Right lung (tissue), 5 donors: Measurements from ENCODE around the gene STX18. TPM values are rescaled to one million over a fixed set of nuclear protein-coding genes. Genes with fewer than 3 reads are reported as not detected.
"Not testable (repeated sequence)": the region's sequence is repeated elsewhere in the genome, so short reads cannot be mapped to it uniquely, and the experiment has no call there.

Experiments
- DNase-seq, 2 donors: peaks; one replicate each; pipeline ENCODE4 v3.0.0-alpha.2; 2013
- polyA plus RNA-seq, 5 donors: library from polyadenylated mRNA; unstranded; fragments of 120-200 nt; gene quantifications; one replicate each; pipeline versions ENCODE4 v1.2.1 to v1.2.3, GENCODE V29; 2013; ENCODE audit warnings: inconsistent platforms in 1 of 5, low replicate concordance in 1 of 5; ENCODE audit not compliant: insufficient read length in 5 of 5, insufficient read depth in 1 of 5

STX18 gene
- polyA plus RNA-seq, 5 donors, result 47.2 to 64.9 (median 59.7) TPM

DNA sequence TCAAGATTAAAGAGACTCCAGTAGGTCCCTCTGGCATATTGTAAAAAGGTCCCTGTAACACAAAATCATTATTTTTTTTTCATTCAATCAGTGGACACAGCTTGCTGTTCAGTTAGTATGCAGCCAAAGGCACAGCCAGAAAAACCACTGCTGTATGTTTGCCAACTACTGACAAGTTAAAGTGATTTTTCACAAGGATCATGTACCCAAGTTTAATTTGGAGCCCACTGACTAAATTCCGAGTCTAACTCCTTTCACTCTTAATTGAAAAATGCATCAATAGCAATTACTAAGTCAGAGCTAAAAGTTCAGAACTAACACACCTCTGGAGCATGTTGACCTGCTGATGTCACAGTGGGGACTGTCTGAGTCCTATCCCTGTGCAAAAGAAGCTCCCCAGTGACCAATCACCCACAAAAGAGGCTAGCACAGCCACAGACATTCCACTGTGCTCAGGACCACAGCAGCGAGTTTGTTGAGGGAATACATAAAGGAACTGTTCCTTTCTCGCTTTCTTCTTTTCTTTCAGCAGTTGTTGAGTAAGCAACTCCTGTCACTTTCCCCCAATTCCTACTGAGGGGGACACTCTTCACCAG, 60.4 kb downstream of the STX18 start:
- DNase-seq, result no peak

DNA sequence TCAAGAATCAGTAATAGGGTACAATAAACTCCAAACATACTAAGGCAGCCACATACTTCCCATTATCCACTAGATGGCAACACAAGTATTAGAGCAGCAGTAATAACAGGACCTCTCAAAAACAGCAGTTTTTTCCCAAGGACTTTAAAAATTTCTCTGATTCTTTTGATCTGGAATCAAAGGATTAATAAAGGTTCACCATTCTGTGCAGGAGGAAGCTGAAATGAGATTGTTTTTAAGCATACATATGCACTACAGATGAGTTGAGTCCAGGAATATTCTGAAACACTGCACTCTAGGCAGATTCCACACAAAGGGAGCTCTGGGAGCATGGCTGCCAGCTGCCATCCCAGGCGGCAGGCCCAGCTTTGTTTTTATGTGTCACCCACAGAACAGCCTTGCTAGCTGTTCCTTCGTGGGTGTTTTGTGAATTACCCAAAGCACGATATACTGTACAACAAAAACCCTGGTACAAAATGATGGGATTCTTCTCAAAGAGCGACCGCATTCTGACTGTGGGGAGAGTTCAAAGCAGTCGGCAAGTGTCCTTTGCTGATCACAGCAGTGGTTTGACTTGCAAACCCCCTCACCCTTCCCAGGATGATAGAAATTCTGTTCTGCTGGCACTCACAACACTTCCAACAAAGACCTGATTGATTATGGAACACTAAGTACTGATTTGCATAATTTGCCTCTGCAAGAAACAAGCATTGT, 61.0 kb downstream of the STX18 start:
- no peak for DNase-seq

- no peak for DNase-seq
Measured at GRCh38 chr4:4480205-4480604, 61.6 kb downstream of the STX18 start.

DNA sequence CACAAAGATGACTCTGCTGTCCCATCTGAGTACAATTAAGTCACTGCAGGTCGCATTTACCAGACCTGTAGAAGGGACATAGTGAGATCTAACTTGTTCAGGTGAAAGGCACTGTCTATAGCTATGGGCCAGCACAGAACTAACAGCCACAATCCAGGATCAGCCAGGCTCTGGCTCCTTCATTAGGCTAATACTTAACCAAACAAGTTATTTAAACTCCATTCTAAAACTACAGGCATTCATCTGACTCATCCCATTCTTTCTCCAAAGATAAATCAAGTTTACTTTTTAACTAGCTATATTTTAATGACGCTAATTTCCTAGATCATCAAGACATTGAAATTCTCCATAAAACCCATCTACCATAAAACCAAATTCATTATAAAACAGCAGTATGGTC, 62.5 kb downstream of the STX18 start:
- DNase-seq, result no peak

GRCh38 chr4:4477796-4478195, 64.1 kb downstream of the STX18 start:
- DNase-seq, result no peak

GRCh38 chr4:4477391-4477790, 64.5 kb downstream of the STX18 start:
- DNase-seq, result no peak

DNA sequence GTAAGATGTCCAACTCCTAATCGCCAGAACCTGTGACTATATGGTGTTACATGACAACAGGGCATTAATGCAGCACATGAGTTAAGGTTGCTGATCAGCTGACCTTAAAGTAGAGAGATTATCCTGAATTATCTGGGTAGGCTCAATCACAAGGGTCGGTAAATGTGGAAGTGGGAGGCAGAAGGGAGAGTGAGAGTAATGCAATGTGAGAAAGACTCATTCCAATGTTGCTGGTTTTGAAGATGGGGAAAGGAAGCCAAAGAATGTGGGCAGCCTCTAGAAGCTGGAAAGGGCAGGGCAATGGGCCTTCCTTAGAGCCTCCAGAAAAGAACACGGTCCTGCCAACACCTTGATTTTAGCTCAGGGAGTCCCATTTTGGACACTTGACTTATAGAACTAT, 67.4 kb downstream of the STX18 start:
- DNase-seq, result no peak

GRCh38 chr4:4472344-4472958, 69.4 kb downstream of the STX18 start:
- DNase-seq, result no peak

DNA sequence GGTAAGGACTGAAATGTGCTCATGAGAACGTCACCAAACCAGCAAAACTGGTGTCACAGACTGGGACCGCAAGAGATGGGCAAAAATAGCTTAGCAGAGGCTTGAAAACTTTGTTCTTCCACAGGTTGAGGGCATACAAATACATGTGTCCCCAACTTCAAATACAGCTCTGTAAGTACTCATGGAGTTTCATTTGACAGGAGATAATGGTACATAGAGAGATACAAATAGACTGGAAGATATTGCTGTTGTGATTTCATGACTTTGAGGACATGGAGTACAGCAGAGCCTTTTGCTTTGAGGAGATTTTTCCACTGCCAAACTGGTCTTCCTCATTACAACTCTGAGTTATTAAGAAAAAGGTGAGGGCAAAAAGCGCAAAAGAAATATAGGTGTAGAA, 70.7 kb downstream of the STX18 start:
- DNase-seq, result no peak

DNA sequence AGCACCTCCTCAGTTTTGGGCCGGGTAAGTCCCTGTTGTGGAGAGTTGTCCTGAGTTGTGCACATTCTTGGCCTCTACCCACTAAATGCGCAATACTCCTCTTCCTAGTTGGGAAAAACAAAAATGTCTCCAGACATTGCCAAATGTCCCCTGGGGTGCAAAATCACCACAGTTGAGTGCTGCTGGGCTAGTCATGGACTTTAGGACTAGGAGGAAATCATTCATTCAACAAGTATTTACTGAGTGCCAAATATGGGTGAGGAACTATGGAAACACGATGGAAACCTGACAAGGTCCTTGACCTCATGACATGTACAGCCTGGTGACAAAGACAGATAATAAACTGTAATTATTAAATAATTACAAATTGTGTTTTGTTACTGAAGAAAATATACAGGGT, 71.6 kb downstream of the STX18 start:
- DNase-seq, result no peak

DNA sequence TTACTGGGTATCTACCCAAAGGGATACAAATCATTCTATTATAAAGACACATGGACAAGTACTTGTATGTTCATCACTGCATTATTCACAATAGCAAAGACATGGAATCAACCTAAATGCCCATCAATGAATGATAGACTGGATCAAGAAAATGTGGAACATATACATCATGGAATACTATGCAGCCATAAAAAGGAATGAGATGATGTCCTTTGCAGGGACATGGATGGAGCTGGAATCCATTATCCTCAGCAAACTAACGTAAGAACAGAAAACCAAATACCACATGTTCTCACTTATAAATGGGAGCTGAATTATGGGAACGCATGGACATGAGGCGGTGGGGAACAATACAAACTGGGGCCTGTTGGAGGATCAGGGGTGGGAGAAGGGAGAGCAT, 76.6 kb downstream of the STX18 start:
- not testable (repeated sequence) for DNase-seq

DNA sequence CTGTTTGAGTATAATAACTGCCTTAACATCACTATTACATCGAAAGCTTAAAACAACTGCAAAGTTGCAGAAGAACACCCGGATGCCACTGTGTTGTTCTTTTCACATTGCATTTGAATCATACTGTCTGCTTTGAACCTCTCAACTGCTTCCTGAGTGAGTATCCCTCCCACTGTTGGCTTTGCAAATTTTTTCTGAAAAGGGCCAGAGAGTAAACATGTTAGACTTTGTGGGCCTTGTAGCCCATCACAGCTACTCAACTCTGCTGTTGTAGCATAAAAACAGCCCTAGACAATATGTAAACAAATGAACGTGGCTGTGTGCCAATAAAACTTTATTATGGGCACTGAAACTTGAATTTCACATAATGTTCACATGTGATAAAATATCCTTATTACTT, 78.9 kb downstream of the STX18 start:
- peak; percentile 24 to 42 for DNase-seq

- no peak for DNase-seq
Measured at GRCh38 chr4:4461850-4462249, 80.0 kb downstream of the STX18 start.

DNA sequence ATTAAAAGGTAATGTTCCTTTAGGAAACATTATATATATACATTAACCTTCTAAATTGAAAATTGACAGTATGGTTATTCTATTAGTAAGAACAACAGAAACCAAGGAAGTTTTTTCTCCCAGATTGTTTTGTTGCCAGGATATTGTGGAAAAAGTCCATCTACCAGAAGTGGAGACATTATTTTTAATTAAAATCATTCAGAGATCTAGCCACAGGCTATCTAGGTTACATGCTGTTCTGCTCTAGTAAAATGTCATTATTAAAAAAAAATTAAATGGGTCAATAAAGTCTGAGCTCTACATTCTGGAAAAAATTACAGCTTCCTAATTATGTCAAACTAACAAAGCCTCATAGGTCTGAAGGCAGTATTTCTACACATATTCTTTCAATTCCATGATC, 80.7 kb downstream of the STX18 start:
- DNase-seq, result no peak

DNA sequence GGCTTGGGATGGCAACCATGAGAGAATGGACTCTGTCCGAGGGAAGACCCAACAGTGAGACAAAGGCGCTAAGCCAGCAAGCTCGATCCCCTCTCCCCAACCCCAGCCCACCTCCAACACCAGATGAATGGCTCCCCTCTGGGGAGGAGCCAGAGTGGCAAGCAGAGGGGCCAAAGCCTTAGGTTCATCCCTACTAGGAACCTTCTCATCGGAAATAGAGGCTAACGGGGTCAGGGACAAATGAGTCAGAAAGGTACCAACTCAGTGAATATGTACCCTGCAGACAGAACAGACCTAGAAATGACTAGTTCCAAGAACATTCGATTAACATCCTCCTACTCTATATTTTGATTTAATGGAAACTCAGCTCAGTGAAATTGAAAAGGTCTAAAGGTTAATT, 81.1 kb downstream of the STX18 start:
- no peak for DNase-seq

- DNase-seq, result no peak
Measured at GRCh38 chr4:4459181-4459580, 82.7 kb downstream of the STX18 start.

GRCh38 chr4:4457803-4458553, 83.9 kb downstream of the STX18 start:
- no peak for DNase-seq

DNA sequence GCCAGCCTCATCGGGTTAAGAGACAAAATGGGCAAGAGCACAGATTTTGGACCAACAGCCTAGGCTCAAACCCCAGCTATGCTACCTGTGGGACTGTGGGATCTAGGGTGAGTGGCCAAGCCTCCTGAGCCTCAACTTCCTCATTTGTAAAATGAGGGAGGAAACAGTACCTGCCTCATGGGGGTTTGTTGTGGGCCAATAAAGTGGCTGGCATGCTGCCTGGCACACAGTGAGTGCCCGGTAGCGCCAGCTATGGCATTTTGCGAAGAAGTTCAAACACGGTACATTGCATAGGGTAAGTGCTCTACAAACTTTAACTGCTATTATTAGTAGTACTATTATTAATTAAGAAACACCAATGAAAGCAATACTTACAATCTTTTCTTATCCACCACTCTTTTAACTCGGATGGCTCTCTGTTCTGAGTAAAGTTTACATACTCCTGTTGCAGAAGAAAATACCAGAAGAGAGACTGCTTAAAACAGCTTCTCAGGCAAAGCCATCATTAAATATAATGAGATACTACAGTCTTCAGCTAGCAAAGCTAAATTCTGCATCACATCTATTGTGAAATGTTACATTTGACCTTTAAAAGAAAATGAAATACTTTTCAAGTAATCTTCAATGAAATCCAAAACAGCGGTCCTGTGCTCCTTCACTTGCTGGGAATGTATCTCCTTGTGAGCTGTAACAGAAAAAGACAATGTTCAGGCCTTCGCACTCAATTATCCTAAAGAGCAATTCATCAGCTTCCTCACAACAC, 84.9 kb downstream of the STX18 start:
- DNase-seq, result no peak

- DNase-seq, result no peak
Measured at GRCh38 chr4:4456351-4456750, 85.5 kb downstream of the STX18 start.

GRCh38 chr4:4455210-4455865, 86.5 kb downstream of the STX18 start:
- DNase-seq, result no peak

GRCh38 chr4:4446434-4446833, 95.4 kb downstream of the STX18 start:
- DNase-seq, result no peak
